GM23338 (cell line): ENCODE measurements around the gene TLR9. TPM values are rescaled to one million over a fixed set of nuclear protein-coding genes. Genes with fewer than 3 reads are reported as not detected.

ENCODE experiments used
- ATAC-seq: fragments of 200-7000 bp; cut with Tn5 transposase; 3 replicates; pipeline ENCODE4 v1.9.1; 2020
- DNase-seq: peaks from one replicate; pipeline ENCODE4 v3.0.0-alpha.2; 2015; ENCODE audit warnings: low spot score
- H2AFZ ChIP-seq: fragments of 200-600 bp; sonication (generic); 2 replicates; pipeline ENCODE4 v1.8.0; 2016; ENCODE audit warnings: antibody characterized with exemption, mild to moderate bottlenecking, moderate library complexity
- H3F3A ChIP-seq: fragments of 200-600 bp; sonication (generic); replicated peaks from 2 replicates; pipeline ENCODE4 v1.8.0; 2017; ENCODE audit warnings: antibody characterized with exemption, mixed run types, low read depth
- H3K27ac ChIP-seq: fragments of 200-600 bp; sonication (generic); 2 replicates; pipeline ENCODE4 v1.6.1; 2016; ENCODE audit warnings: low read depth
- H3K27me3 ChIP-seq: fragments of 200-600 bp; sonication (generic); 2 replicates; pipeline ENCODE4 v1.8.0; 2016; ENCODE audit warnings: mild to moderate bottlenecking, mixed run types, moderate library complexity; ENCODE audit not compliant: insufficient read depth
- H3K36me3 ChIP-seq: fragments of 200-600 bp; sonication (generic); 2 replicates; pipeline ENCODE4 v1.8.0; 2016; ENCODE audit warnings: mild to moderate bottlenecking; ENCODE audit not compliant: insufficient read depth
- H3K4me1 ChIP-seq: fragments of 200-600 bp; sonication (generic); 2 replicates; pipeline ENCODE4 v1.8.0; 2016; ENCODE audit warnings: mild to moderate bottlenecking, moderate library complexity; ENCODE audit not compliant: insufficient read depth
- H3K4me2 ChIP-seq: fragments of 200-600 bp; sonication (generic); 2 replicates; pipeline ENCODE4 v1.7.1; 2017; ENCODE audit warnings: mixed run types
- H3K4me3 ChIP-seq: fragments of 200-600 bp; sonication (generic); 2 replicates; pipeline ENCODE4 v1.6.1; 2016; ENCODE audit warnings: mixed run types
- H3K79me2 ChIP-seq: fragments of 200-600 bp; sonication (generic); replicated peaks from 2 replicates; pipeline ENCODE4 v1.8.0; 2017; ENCODE audit warnings: mild to moderate bottlenecking; ENCODE audit not compliant: insufficient read depth
- H3K9me2 ChIP-seq: fragments of 200-600 bp; sonication (generic); 2 replicates; pipeline ENCODE4 v1.8.0; 2017; ENCODE audit not compliant: insufficient read depth
- H4K20me1 ChIP-seq: fragments of 200-600 bp; sonication (generic); replicated peaks from 2 replicates; pipeline ENCODE4 v1.8.0; 2017; ENCODE audit warnings: mild to moderate bottlenecking; ENCODE audit not compliant: insufficient read depth
- H3K27ac Mint-ChIP-seq: 2 replicates; pipeline ENCODE4 v1.8.0; 2020; ENCODE audit warnings: inconsistent platforms, mild to moderate bottlenecking, moderate library complexity, mixed read lengths
- H3K27me3 Mint-ChIP-seq: 3 replicates; pipeline ENCODE4 v1.8.0; 2022; ENCODE audit warnings: low read depth, mild to moderate bottlenecking, moderate library complexity, mixed read lengths, inconsistent platforms; ENCODE audit not compliant: insufficient read depth, poor library complexity
- H3K36me3 Mint-ChIP-seq: 3 replicates; pipeline ENCODE4 v1.8.0; 2021; ENCODE audit warnings: low read depth, mild to moderate bottlenecking, inconsistent platforms, moderate library complexity, mixed read lengths
- H3K4me1 Mint-ChIP-seq: 3 replicates; pipeline ENCODE4 v1.8.0; 2020; ENCODE audit warnings: mild to moderate bottlenecking, inconsistent platforms, mixed read lengths
- H3K4me3 Mint-ChIP-seq: 3 replicates; pipeline ENCODE4 v1.8.0; 2021; ENCODE audit warnings: moderate library complexity, mild to moderate bottlenecking, inconsistent platforms, mixed read lengths
- H3K9me3 Mint-ChIP-seq: 3 replicates; pipeline ENCODE4 v1.8.0; 2020; ENCODE audit warnings: moderate library complexity, mild to moderate bottlenecking, inconsistent platforms, mixed read lengths
- CREB1 ChIP-seq: fragments of 250-450 bp; sonication (Bioruptor Pico); IDR thresholded peaks from 2 replicates; pipeline ENCODE4 v1.5.0; 2020; ENCODE audit warnings: low read depth, mild to moderate bottlenecking, moderate library complexity
- EZH2 ChIP-seq: fragments of 200-600 bp; sonication (generic); IDR thresholded peaks from one replicate; pipeline ENCODE4 v1.8.0; 2017; ENCODE audit warnings: antibody characterized with exemption, mild to moderate bottlenecking, low read depth; ENCODE audit not compliant: unreplicated experiment
- EZH2phosphoT487 ChIP-seq: fragments of 200-600 bp; sonication (generic); IDR thresholded peaks from one replicate; pipeline ENCODE4 v1.8.1; 2018; ENCODE audit warnings: antibody characterized with exemption; ENCODE audit not compliant: unreplicated experiment
- JUNB ChIP-seq: IDR thresholded peaks from one replicate; pipeline ENCODE4 v1.6.1; 2016; ENCODE audit warnings: antibody characterized with exemption; ENCODE audit not compliant: unreplicated experiment
- NANOG ChIP-seq: IDR thresholded peaks from 2 replicates; pipeline ENCODE4 v1.6.1; 2016; ENCODE audit warnings: antibody characterized with exemption, borderline replicate concordance
- POLR2AphosphoS5 ChIP-seq: IDR thresholded peaks from 2 replicates; pipeline ENCODE4 v1.6.1; 2016; ENCODE audit warnings: antibody characterized with exemption, low read depth
- STAT1 ChIP-seq: IDR thresholded peaks from one replicate; pipeline ENCODE4 v1.6.1; 2016; ENCODE audit warnings: antibody characterized with exemption; ENCODE audit not compliant: unreplicated experiment
- ZNF114 ChIP-seq: fragments of 250-450 bp; sonication (Bioruptor Pico); IDR thresholded peaks from 2 replicates; pipeline ENCODE4 v1.5.0; 2020; ENCODE audit warnings: mild to moderate bottlenecking, moderate library complexity
- ZNF331 ChIP-seq: fragments of 250-450 bp; sonication (Bioruptor Pico); IDR thresholded peaks from 2 replicates; pipeline ENCODE4 v1.5.0; 2020; ENCODE audit warnings: low read depth, mild to moderate bottlenecking, moderate library complexity
- polyA plus RNA-seq: library from polyadenylated mRNA; unstranded; fragments of >200 nt; fragmentation: Nextera tagmentation; extraction: Ambion mirVana; gene quantifications from 2 replicates; pipeline ENCODE4 v1.2.1, GENCODE V29; 2016
- total RNA-seq: library from RNA; depleted of rRNA; stranded (reverse); fragments of >200 nt; shearing (Covaris generic); gene quantifications from 2 replicates; pipeline ENCODE4 v1.2.3, GENCODE V29; 2014
- TF ChIP-seq, protein P1 (sequence below): fragments of 250-450 bp; sonication (Bioruptor Pico); IDR thresholded peaks from 2 replicates; pipeline ENCODE4 v1.5.0; 2020; ENCODE audit warnings: mild to moderate bottlenecking, moderate library complexity
- TF ChIP-seq, protein P2 (sequence below): IDR thresholded peaks from 2 replicates; pipeline ENCODE4 v1.6.1; 2016; ENCODE audit warnings: antibody characterized with exemption
- TF ChIP-seq, protein P3 (sequence below), 2 experiments: fragments of 200-600 bp in 1 of 2; sonication (generic) in 1 of 2; conservative IDR thresholded peaks; 2 replicates each; pipeline versions ENCODE4 v1.5.1 to v1.6.1; 2016 to 2017; ENCODE audit warnings: antibody characterized with exemption in 2 of 2, low read depth in 2 of 2, mild to moderate bottlenecking in 2 of 2, moderate library complexity in 1 of 2
- TF ChIP-seq, protein P4 (sequence below): IDR thresholded peaks from one replicate; pipeline ENCODE4 v1.6.1; 2018; ENCODE audit warnings: antibody characterized with exemption; ENCODE audit not compliant: unreplicated experiment

Gene TLR9
- total and polyA plus RNA-seq, 2 experiments from 2014 or later, result not detected

DNA sequence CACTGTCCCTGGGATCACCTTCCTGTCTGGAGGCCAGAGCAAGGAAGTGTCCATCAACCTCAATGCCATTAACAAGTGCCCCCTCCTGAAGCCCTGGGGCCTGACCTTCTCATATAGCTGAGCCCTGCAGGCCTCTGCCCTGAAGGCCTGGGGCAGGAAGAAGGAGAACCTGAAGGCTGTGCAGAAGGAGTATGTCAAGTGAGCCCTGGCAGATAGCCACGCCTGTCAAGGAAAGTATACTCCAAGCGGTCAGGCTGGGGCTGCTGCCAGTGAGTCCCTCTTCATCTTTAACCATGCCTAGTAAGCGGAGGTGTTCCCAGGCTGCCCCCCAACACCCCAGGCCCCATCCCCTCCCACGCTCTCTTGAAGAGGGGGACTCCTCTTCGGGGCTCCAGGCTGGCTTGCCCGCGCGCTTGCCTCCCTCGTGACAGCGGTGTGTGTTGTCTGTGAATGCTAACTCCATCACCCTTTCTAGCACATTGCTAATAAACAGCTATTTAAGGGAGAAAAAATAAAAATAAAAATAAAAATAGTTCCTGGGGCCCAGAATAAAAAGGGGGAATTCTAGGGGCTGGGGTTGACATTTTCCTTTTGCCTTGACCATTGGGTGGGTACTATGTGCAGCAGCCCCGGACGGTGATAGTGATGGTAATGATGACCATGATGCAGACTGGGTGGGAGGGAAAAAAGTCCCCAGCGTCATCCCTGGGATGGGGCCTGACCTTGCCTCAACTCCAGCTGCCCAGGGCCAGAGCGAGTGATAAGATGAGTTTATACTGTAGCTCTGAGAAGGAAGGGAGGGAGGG, 30.8 kb downstream of the TLR9 start:
- TF ChIP-seq, protein P1, sequence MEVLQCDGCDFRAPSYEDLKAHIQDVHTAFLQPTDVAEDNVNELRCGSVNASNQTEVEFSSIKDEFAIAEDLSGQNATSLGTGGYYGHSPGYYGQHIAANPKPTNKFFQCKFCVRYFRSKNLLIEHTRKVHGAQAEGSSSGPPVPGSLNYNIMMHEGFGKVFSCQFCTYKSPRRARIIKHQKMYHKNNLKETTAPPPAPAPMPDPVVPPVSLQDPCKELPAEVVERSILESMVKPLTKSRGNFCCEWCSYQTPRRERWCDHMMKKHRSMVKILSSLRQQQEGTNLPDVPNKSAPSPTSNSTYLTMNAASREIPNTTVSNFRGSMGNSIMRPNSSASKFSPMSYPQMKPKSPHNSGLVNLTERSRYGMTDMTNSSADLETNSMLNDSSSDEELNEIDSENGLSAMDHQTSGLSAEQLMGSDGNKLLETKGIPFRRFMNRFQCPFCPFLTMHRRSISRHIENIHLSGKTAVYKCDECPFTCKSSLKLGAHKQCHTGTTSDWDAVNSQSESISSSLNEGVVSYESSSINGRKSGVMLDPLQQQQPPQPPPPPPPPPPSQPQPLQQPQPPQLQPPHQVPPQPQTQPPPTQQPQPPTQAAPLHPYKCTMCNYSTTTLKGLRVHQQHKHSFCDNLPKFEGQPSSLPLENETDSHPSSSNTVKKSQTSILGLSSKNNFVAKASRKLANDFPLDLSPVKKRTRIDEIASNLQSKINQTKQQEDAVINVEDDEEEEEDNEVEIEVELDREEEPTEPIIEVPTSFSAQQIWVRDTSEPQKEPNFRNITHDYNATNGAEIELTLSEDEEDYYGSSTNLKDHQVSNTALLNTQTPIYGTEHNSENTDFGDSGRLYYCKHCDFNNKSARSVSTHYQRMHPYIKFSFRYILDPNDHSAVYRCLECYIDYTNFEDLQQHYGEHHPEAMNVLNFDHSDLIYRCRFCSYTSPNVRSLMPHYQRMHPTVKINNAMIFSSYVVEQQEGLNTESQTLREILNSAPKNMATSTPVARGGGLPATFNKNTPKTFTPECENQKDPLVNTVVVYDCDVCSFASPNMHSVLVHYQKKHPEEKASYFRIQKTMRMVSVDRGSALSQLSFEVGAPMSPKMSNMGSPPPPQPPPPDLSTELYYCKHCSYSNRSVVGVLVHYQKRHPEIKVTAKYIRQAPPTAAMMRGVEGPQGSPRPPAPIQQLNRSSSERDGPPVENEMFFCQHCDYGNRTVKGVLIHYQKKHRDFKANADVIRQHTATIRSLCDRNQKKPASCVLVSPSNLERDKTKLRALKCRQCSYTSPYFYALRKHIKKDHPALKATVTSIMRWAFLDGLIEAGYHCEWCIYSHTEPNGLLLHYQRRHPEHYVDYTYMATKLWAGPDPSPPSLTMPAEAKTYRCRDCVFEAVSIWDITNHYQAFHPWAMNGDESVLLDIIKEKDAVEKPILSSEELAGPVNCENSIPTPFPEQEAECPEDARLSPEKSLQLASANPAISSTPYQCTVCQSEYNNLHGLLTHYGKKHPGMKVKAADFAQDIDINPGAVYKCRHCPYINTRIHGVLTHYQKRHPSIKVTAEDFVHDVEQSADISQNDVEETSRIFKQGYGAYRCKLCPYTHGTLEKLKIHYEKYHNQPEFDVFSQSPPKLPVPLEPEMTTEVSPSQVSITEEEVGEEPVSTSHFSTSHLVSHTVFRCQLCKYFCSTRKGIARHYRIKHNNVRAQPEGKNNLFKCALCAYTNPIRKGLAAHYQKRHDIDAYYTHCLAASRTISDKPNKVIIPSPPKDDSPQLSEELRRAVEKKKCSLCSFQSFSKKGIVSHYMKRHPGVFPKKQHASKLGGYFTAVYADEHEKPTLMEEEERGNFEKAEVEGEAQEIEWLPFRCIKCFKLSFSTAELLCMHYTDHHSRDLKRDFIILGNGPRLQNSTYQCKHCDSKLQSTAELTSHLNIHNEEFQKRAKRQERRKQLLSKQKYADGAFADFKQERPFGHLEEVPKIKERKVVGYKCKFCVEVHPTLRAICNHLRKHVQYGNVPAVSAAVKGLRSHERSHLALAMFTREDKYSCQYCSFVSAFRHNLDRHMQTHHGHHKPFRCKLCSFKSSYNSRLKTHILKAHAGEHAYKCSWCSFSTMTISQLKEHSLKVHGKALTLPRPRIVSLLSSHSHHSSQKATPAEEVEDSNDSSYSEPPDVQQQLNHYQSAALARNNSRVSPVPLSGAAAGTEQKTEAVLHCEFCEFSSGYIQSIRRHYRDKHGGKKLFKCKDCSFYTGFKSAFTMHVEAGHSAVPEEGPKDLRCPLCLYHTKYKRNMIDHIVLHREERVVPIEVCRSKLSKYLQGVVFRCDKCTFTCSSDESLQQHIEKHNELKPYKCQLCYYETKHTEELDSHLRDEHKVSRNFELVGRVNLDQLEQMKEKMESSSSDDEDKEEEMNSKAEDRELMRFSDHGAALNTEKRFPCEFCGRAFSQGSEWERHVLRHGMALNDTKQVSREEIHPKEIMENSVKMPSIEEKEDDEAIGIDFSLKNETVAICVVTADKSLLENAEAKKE (CRISPR knock-in tag), result no peak
- TF ChIP-seq EZH2phosphoT487, result no peak
- no peak for TF ChIP-seq EZH2
- no peak for TF ChIP-seq CREB1 (CRISPR knock-in tag)
- no peak for TF ChIP-seq ZNF331 (CRISPR knock-in tag)
- TF ChIP-seq, protein P2, sequence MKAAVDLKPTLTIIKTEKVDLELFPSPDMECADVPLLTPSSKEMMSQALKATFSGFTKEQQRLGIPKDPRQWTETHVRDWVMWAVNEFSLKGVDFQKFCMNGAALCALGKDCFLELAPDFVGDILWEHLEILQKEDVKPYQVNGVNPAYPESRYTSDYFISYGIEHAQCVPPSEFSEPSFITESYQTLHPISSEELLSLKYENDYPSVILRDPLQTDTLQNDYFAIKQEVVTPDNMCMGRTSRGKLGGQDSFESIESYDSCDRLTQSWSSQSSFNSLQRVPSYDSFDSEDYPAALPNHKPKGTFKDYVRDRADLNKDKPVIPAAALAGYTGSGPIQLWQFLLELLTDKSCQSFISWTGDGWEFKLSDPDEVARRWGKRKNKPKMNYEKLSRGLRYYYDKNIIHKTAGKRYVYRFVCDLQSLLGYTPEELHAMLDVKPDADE, result no peak
- no peak for TF ChIP-seq NANOG
- TF ChIP-seq, protein P3, sequence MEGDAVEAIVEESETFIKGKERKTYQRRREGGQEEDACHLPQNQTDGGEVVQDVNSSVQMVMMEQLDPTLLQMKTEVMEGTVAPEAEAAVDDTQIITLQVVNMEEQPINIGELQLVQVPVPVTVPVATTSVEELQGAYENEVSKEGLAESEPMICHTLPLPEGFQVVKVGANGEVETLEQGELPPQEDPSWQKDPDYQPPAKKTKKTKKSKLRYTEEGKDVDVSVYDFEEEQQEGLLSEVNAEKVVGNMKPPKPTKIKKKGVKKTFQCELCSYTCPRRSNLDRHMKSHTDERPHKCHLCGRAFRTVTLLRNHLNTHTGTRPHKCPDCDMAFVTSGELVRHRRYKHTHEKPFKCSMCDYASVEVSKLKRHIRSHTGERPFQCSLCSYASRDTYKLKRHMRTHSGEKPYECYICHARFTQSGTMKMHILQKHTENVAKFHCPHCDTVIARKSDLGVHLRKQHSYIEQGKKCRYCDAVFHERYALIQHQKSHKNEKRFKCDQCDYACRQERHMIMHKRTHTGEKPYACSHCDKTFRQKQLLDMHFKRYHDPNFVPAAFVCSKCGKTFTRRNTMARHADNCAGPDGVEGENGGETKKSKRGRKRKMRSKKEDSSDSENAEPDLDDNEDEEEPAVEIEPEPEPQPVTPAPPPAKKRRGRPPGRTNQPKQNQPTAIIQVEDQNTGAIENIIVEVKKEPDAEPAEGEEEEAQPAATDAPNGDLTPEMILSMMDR (conservative IDR thresholded peaks at IDR 0.05; ENCODE audit: low read depth in 2 of 2), result no peak
- TF ChIP-seq, protein P4, sequence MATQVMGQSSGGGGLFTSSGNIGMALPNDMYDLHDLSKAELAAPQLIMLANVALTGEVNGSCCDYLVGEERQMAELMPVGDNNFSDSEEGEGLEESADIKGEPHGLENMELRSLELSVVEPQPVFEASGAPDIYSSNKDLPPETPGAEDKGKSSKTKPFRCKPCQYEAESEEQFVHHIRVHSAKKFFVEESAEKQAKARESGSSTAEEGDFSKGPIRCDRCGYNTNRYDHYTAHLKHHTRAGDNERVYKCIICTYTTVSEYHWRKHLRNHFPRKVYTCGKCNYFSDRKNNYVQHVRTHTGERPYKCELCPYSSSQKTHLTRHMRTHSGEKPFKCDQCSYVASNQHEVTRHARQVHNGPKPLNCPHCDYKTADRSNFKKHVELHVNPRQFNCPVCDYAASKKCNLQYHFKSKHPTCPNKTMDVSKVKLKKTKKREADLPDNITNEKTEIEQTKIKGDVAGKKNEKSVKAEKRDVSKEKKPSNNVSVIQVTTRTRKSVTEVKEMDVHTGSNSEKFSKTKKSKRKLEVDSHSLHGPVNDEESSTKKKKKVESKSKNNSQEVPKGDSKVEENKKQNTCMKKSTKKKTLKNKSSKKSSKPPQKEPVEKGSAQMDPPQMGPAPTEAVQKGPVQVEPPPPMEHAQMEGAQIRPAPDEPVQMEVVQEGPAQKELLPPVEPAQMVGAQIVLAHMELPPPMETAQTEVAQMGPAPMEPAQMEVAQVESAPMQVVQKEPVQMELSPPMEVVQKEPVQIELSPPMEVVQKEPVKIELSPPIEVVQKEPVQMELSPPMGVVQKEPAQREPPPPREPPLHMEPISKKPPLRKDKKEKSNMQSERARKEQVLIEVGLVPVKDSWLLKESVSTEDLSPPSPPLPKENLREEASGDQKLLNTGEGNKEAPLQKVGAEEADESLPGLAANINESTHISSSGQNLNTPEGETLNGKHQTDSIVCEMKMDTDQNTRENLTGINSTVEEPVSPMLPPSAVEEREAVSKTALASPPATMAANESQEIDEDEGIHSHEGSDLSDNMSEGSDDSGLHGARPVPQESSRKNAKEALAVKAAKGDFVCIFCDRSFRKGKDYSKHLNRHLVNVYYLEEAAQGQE, result no peak
- TF ChIP-seq POLR2AphosphoS5, result no peak
- no peak for TF ChIP-seq ZNF114 (CRISPR knock-in tag)
- TF ChIP-seq STAT1, result no peak
- no peak for TF ChIP-seq JUNB
- no peak for DNase-seq
- no peak overlapping the region for H3K27ac ChIP-seq
- H3K4me2 ChIP-seq, result no peak overlapping the region
- peaks cover 5% of the 10 kb centered on the region; the same call in 1 of the 2 replicates for H3K36me3 ChIP-seq
- H3K4me1 ChIP-seq, result peaks cover 10% of the 10 kb centered on the region
- peaks cover 7% of the 10 kb centered on the region; the same call in 1 of the 2 replicates for H3F3A ChIP-seq
- peaks cover 3% of the 10 kb centered on the region; the same call in 1 of the 2 replicates for H4K20me1 ChIP-seq
- ATAC-seq, result no peak
- no peak overlapping the region for H3K27ac Mint-ChIP-seq
- peaks cover 4% of the 10 kb centered on the region; the same call in 2 of the 3 replicates for H3K36me3 Mint-ChIP-seq
- peaks cover 12% of the 10 kb centered on the region for H3K79me2 ChIP-seq
- H3K4me1 Mint-ChIP-seq, result peaks cover 19% of the 10 kb centered on the region
- peaks cover 4% of the 10 kb centered on the region; the same call in 1 of the 3 replicates for H3K9me3 Mint-ChIP-seq
- no peak overlapping the region for H3K4me3 ChIP-seq
- no peaks in the 10 kb centered on the region for H3K27me3 ChIP-seq
- no peak overlapping the region for H2AFZ ChIP-seq
- no peaks in the 10 kb centered on the region for H3K9me2 ChIP-seq
- peaks cover 24% of the 10 kb centered on the region for H3K27me3 Mint-ChIP-seq
- no peak overlapping the region for H3K4me3 Mint-ChIP-seq
